ENCODE measurements around the gene SLC44A1.

The SLC44A1 gene

GRCh38 chr9:105421154-105421553 is 176.7 kb downstream of the SLC44A1 start:
- no peak overlapping the region for H3K27ac Mint-ChIP-seq
- no peak overlapping the region for H3K4me3 Mint-ChIP-seq
- H3K4me1 Mint-ChIP-seq, result no peaks in the 10 kb centered on the region
- H3K27me3 Mint-ChIP-seq, result no peaks in the 10 kb centered on the region
- H3K9me3 Mint-ChIP-seq, result no peaks in the 10 kb centered on the region
- H3K36me3 Mint-ChIP-seq, result no peaks in the 10 kb centered on the region

- no peak overlapping the region for H3K27ac Mint-ChIP-seq
- H3K4me1 Mint-ChIP-seq, result no peaks in the 10 kb centered on the region
- H3K27me3 Mint-ChIP-seq, result no peaks in the 10 kb centered on the region
- no peaks in the 10 kb centered on the region for H3K36me3 Mint-ChIP-seq
- H3K4me3 Mint-ChIP-seq, result no peak overlapping the region
- no peaks in the 10 kb centered on the region for H3K9me3 Mint-ChIP-seq
Measured at GRCh38 chr9:105421864-105422263, 177.4 kb downstream of the SLC44A1 start.

- Mint-ChIP-seq H3K27ac (no peak overlapping the region), H3K4me3 (no peak overlapping the region), H3K27me3 (no peaks in the 10 kb centered on the region), H3K36me3 (no peaks in the 10 kb centered on the region), H3K4me1 (no peaks in the 10 kb centered on the region), H3K9me3 (no peaks in the 10 kb centered on the region)
Measured at GRCh38 chr9:105425816-105426433, 181.5 kb downstream of the SLC44A1 start.

GRCh38 chr9:105426657-105427056 is 182.2 kb downstream of the SLC44A1 start:
- Mint-ChIP-seq H3K27me3 (no peaks in the 10 kb centered on the region), H3K4me3 (no peak overlapping the region), H3K4me1 (no peaks in the 10 kb centered on the region), H3K9me3 (no peaks in the 10 kb centered on the region), H3K27ac (no peak overlapping the region), H3K36me3 (no peaks in the 10 kb centered on the region)

DNA sequence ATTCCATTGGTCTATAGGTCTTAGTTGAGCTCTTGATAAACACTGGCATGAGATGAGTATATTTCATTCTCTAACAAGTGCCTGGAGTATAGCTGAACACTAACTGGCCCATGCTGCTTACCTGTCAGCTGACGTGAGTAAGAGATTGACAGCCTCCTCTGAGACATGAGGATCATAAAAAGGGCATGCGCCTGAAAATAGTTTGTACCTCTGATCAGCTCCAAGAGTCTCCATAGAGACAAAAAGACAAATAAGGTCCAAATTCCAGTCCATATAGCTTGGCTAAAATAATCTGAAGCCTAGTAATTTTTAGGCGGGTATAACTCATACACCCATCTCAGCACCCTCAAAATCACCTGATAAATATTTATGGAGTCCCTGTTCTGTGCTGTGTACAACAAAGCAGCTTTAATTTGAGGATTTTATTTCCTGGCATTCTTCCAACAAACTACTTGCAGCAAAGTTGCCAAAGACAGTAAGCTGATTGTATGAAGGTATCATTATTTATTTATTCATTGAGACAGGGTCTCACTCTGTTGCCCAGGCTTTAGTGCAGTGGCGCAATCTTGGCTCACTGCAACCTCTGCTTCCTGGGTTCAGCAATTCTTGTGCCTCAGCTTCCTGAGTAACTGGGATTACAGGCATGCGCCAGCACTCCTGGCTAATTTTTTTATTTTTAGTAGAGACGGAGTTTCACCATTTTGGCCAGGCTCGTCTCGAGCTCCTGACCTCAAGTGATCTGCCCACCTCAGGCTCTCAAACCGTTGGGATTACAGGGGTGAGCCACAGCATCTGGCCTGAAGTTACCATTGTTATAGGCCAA is 187.2 kb downstream of the SLC44A1 start:
- peaks cover 2% of the 10 kb centered on the region for H3K36me3 Mint-ChIP-seq
- no peaks in the 10 kb centered on the region for H3K27me3 Mint-ChIP-seq
- H3K27ac Mint-ChIP-seq, result no peak overlapping the region
- H3K4me3 Mint-ChIP-seq, result no peak overlapping the region
- H3K4me1 Mint-ChIP-seq, result no peaks in the 10 kb centered on the region
- no peaks in the 10 kb centered on the region for H3K9me3 Mint-ChIP-seq

GRCh38 chr9:105432247-105432842 is 187.9 kb downstream of the SLC44A1 start:
- Mint-ChIP-seq H3K27me3 (no peaks in the 10 kb centered on the region), H3K9me3 (no peaks in the 10 kb centered on the region), H3K4me3 (no peak overlapping the region), H3K27ac (no peak overlapping the region), H3K4me1 (no peaks in the 10 kb centered on the region), H3K36me3 (peaks cover 2% of the 10 kb centered on the region)

- Mint-ChIP-seq H3K4me1 (no peaks in the 10 kb centered on the region), H3K36me3 (peaks cover 2% of the 10 kb centered on the region), H3K9me3 (no peaks in the 10 kb centered on the region), H3K27ac (no peak overlapping the region), H3K4me3 (no peak overlapping the region), H3K27me3 (no peaks in the 10 kb centered on the region)
Measured at GRCh38 chr9:105435453-105435852, 191.0 kb downstream of the SLC44A1 start.

DNA sequence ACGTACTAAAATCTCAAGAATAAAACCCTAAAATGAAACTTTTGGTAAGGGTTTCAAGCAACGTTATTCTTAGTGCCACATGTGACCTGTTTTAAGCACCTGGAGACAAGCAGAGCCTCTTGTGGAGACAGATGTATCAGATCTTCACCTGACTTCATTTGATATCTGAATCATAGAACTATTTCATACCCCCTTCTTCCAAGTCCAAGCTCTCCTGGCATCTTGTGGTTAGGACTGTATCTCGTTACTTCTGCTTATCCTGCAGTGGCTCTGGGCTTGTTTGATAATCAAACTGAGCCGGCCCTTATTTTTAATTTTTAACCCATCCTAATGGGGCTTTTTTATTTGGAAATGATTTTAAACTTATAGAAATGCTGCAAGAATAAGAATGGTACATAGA is 192.3 kb downstream of the SLC44A1 start:
- Mint-ChIP-seq H3K4me1 (no peaks in the 10 kb centered on the region), H3K9me3 (no peaks in the 10 kb centered on the region), H3K27me3 (no peaks in the 10 kb centered on the region), H3K36me3 (peaks cover 2% of the 10 kb centered on the region), H3K27ac (no peak overlapping the region), H3K4me3 (no peak overlapping the region)

DNA sequence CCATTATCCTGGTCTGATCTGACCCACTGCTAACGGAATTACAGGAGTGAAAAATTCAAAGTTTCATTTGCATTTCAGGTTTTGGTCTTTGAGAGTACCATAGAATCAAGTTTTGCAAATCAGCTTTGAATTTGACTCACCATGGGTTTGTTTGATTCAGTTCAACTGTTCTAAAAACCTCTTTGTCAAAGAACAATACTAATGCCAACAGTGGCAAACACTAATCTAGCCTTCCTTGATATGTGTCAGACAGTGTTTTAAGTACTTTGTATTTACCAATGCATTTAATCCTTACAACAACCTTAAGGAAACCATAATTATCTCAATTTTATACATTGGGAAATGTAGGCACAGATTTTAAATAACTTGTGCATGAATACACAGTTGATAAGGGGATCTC is 193.3 kb downstream of the SLC44A1 start:
- Mint-ChIP-seq H3K27ac (no peak overlapping the region), H3K9me3 (no peaks in the 10 kb centered on the region), H3K4me3 (no peak overlapping the region), H3K27me3 (no peaks in the 10 kb centered on the region), H3K36me3 (peaks cover 2% of the 10 kb centered on the region), H3K4me1 (no peaks in the 10 kb centered on the region)

DNA sequence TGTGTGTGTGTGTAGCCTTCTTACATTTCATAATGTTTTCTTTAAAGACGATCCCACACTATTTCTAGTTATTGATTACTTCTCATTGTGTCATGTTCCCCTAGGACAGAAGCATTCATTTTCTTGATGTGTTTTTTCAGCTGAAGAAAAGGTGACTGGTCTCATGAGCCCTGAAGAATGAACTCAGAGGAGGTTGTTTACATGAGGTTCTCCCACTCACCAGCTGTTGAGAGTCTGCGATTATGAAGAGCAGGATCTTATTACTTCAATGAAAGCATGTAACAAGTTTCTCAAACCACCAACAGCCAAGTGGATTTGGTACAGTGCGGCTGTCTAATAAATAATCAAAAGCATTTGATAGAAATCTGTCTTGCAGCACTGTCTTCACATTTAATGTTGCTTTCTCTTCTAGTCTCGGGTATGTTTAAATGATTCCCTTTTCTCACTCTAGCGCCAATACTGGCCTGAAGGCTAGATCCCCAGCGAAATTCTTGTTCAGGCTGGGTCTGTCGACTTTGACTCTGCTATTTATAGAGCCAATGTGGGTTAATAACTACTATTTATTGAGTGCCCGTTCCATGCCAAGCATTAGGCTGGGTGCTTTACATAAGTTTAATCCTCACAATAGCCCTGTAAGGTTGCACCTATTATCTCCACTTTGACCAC is 193.8 kb downstream of the SLC44A1 start:
- no peak overlapping the region for H3K27ac Mint-ChIP-seq
- no peak overlapping the region for H3K4me3 Mint-ChIP-seq
- no peaks in the 10 kb centered on the region for H3K4me1 Mint-ChIP-seq
- no peaks in the 10 kb centered on the region for H3K9me3 Mint-ChIP-seq
- H3K27me3 Mint-ChIP-seq, result no peaks in the 10 kb centered on the region
- H3K36me3 Mint-ChIP-seq, result peaks cover 2% of the 10 kb centered on the region

DNA sequence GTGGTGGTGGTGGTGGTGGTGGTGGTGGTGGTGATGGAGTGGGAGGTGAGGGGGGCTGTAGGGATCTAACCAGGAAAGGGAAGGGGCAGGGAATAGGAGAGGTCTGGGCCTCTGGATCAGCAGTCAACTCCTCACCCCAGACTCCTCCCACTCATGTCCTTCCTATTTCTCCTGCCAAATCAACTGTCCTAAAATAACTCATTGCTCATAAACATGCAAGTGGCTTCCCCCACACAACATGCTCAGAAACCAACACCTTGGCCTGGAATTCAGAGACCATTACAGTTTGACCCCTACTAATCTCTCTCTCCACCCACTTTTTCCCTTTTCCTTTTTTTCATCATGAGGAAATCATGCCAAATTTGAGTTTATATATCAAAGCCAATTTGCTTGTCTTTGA is 195.0 kb downstream of the SLC44A1 start:
- H3K27me3 Mint-ChIP-seq, result no peaks in the 10 kb centered on the region

DNA sequence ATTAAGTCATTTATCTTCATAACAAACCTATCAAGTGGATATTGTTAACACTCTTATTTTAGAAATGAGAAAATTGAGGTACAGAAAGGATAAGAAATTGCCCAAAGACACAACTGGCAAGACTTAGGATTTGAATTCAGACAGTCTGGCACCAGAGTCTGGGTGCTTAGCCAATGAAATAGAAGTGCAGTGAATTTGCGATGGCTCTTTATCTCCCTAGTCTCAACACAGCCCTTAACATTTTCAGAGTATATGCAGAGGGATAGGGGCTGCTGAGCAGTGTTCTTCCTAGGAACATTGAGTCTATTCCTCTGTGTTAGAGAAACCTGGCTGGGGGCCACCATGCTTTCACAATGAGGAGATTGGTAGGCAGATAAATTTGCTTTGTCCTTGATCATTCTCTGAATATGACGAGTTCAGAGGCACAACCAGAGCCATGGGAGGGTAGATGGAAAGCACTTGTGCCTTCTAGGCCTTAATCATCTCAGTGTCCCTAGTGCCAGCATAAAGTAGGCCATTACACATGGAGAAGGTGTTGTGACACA is 197.2 kb downstream of the SLC44A1 start:
- Mint-ChIP-seq H3K27ac (no peak overlapping the region), H3K4me1 (no peaks in the 10 kb centered on the region), H3K9me3 (no peaks in the 10 kb centered on the region), H3K27me3 (no peaks in the 10 kb centered on the region), H3K36me3 (no peaks in the 10 kb centered on the region), H3K4me3 (no peak overlapping the region)

More for the DNA sequence above, 195.0 kb downstream of the SLC44A1 start:
- peaks cover 2% of the 10 kb centered on the region for H3K36me3 Mint-ChIP-seq
- H3K4me3 Mint-ChIP-seq, result no peak overlapping the region
- no peaks in the 10 kb centered on the region for H3K4me1 Mint-ChIP-seq
- no peak overlapping the region for H3K27ac Mint-ChIP-seq
- H3K9me3 Mint-ChIP-seq, result no peaks in the 10 kb centered on the region

GRCh38 chr9:105443121-105443520 is 198.7 kb downstream of the SLC44A1 start:
- H3K27me3 Mint-ChIP-seq, result no peaks in the 10 kb centered on the region

DNA sequence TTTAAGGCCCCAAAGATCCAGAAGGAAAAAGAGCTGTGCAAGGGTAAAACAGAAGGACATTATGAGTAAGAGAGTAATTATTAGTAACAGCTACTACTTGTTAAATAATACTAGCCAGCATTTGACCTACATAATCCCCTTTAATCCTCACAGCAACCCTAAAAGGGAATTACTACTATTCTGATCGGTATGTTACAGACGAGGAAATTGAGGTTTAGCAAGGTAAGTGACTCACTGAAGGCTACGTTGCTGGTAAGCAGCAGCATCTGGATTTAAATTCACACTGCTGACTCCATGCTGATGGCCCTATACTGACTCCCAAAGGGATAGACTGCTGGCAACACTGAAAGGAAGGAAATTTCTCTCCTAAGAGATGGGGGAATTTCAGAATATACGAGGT is 199.7 kb downstream of the SLC44A1 start:
- Mint-ChIP-seq H3K27ac (no peak overlapping the region), H3K4me1 (peaks cover 10% of the 10 kb centered on the region), H3K9me3 (no peaks in the 10 kb centered on the region), H3K4me3 (no peak overlapping the region), H3K27me3 (no peaks in the 10 kb centered on the region), H3K36me3 (no peaks in the 10 kb centered on the region)

More at GRCh38 chr9:105443121-105443520, 198.7 kb downstream of the SLC44A1 start:
- no peak overlapping the region for H3K4me3 Mint-ChIP-seq
- H3K36me3 Mint-ChIP-seq, result no peaks in the 10 kb centered on the region
- H3K9me3 Mint-ChIP-seq, result no peaks in the 10 kb centered on the region
- peaks cover 5% of the 10 kb centered on the region for H3K4me1 Mint-ChIP-seq
- H3K27ac Mint-ChIP-seq, result no peak overlapping the region

- H3K9me3 Mint-ChIP-seq, result no peaks in the 10 kb centered on the region
- no peaks in the 10 kb centered on the region for H3K27me3 Mint-ChIP-seq
- H3K36me3 Mint-ChIP-seq, result no peaks in the 10 kb centered on the region
- H3K4me3 Mint-ChIP-seq, result no peak overlapping the region
- H3K27ac Mint-ChIP-seq, result no peak overlapping the region
- H3K4me1 Mint-ChIP-seq, result peaks cover 10% of the 10 kb centered on the region
Measured at GRCh38 chr9:105445203-105445881, 200.9 kb downstream of the SLC44A1 start.
